Ovary (tissue), 3 donors: ENCODE measurements around the gene CREB3L4.

Source experiments
- EP300 ChIP-seq: sonication (generic); formaldehyde crosslinking; IDR thresholded peaks from one replicate; pipeline ENCODE4 v1.6.1; 2017; ENCODE audit warnings: antibody characterized with exemption
- POLR2A ChIP-seq: fragments of 450-650 bp; IDR thresholded peaks from one replicate; pipeline ENCODE4 v1.6.1; 2017; ENCODE audit warnings: antibody characterized with exemption, mild to moderate bottlenecking, moderate library complexity
- TF ChIP-seq, protein P1 (sequence below), 3 donors: fragments of 450-650 bp in 2 of 3; fragments of 200-600 bp in 1 of 3; IDR thresholded peaks; one replicate each; pipeline versions ENCODE4 v1.5.1 to v1.8.0; 2016 to 2022; ENCODE audit warnings: antibody characterized with exemption in 3 of 3, mild to moderate bottlenecking in 1 of 3
- donor health status: DM: no; HTN: no; CAD: no.

GRCh38 chr1:153960206-153960605, 7.5 kb upstream of the CREB3L4 start:
- TF ChIP-seq, protein P1, sequence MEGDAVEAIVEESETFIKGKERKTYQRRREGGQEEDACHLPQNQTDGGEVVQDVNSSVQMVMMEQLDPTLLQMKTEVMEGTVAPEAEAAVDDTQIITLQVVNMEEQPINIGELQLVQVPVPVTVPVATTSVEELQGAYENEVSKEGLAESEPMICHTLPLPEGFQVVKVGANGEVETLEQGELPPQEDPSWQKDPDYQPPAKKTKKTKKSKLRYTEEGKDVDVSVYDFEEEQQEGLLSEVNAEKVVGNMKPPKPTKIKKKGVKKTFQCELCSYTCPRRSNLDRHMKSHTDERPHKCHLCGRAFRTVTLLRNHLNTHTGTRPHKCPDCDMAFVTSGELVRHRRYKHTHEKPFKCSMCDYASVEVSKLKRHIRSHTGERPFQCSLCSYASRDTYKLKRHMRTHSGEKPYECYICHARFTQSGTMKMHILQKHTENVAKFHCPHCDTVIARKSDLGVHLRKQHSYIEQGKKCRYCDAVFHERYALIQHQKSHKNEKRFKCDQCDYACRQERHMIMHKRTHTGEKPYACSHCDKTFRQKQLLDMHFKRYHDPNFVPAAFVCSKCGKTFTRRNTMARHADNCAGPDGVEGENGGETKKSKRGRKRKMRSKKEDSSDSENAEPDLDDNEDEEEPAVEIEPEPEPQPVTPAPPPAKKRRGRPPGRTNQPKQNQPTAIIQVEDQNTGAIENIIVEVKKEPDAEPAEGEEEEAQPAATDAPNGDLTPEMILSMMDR (IDR thresholded peaks at IDR 0.05): no peak
- TF ChIP-seq EP300 (no peak), POLR2A (no peak)
